ENCODE results near the gene FSTL5. TPM values are rescaled to one million over a fixed set of nuclear protein-coding genes. Genes with fewer than 3 reads are reported as not detected.

Gene FSTL5
- total RNA-seq, 5 donors from 2014 or later (not counting 1 experiment from before 2014, with no cell fraction given): not detected

DNA sequence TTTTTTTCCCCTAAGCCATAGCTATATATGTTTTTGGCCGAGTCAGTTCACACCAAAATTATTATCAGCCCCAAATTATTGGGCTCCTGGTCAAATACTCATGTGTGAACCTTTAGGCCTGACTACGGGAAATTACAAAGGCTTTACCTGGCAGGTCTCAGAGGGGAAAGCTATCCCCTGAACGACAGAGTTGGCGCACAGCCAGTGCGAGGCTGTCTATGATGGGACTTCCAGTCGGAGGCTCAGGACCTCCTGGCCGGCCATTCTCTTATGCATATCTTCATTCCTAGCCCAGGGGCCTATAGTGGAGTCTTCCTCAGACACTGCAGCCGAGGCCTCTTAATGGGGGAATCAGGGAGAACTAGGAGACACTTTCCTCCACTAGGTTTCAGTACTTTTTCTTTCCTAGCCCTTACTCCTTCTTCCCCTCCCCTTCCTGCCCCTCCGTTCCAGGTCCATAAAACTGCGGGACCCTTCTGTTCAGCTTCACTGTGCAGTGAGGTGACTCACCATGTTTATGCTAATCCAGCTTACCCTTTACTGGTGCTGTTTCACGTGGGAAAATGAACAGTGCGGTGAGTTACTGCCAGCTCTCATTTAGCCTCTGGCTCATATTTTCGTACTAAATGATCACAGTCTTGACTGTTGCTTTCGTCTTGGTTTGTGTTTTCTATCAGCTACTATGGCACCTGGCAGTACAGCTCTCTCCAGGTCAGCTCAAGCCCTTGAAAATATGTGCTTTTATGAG lies 533.9 kb downstream of the FSTL5 start:
- Histone ChIP-seq H3K4me1 (ENCODE audit: control insufficient read depth in 1 of 2, extremely low read depth in 1 of 2, insufficient read depth in 2 of 2, low read length in 2 of 2) (no peaks in the 10 kb centered on the region), H3K9me3 (no peaks in the 10 kb centered on the region), H3K36me3 (ENCODE audit: control insufficient read depth in 2 of 2, extremely low read depth in 1 of 2, insufficient read depth in 1 of 2, low read length in 1 of 2) (no peaks in the 10 kb centered on the region), H3K4me3 (ENCODE audit: control insufficient read depth in 1 of 2, extremely low read depth in 1 of 2, low read length in 1 of 2) (no peak overlapping the region), H3K27ac (ENCODE audit: low read length) (no peak overlapping the region), H3K27me3 (replicated peaks in 1 of 2; ENCODE audit: control insufficient read depth in 2 of 2, extremely low read depth in 1 of 2, insufficient read depth in 2 of 2, low read length in 1 of 2) (no peaks in the 10 kb centered on the region)
- Mint-ChIP-seq H3K36me3 (no peaks in the 10 kb centered on the region), H3K4me1 (no peaks in the 10 kb centered on the region), H3K9me3 (peaks cover 4 to 21% (median 14%) of the 10 kb centered on the region in 3 donors), H3K4me3 (no peak overlapping the region), H3K27me3 (no peaks in the 10 kb centered on the region), H3K27ac (no peak overlapping the region)
- ATAC-seq (replicated peaks in 1 of 4): no peak
- WGBS (ENCODE audit: insufficient coverage): 83% methylated on average over 10 of the region's 14 CpGs
- CTCF ChIA-PET: no interaction called here
- POLR2A ChIA-PET: no interaction called here
- DNase-seq: no peak

DNA sequence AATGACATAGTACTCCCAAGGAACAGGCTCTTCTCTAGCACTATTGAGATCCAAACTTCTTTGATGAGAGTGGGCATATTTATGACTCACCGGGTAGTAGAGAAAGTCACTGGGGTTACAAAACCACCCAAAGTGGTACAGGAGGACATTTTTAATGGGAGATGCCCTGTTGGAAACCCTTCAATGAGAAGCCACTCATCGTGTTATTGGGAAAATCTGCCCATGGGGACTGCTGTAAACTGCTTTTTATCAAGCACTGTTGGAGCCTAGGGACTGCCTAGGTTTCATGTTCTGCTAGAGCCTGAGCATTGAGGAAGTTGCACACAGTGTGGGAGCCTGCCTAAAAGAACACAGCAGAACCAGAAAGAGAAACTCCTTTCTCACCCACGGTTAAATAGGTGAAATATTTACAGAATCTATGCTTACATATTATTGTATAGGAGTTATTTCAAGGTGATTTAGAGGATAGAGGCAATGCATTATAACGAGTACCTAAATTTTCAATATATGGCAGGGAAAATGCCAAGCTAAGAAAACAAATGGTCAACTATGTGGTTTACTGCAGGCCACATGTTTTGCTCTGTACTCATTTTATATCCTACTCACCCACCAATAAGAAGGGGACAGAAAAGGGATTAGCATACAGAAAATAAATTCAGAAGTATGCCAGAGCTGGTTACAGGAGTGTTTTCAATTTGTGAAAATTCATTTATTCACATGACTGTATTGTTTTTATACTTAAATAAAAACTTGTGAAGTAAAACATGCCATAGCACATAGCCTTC lies 559.1 kb downstream of the FSTL5 start:
- ChIA-PET POLR2A (no interaction called here), CTCF (no interaction called here)
- no peaks in the 10 kb centered on the region for H3K4me1 ChIP-seq (ENCODE audit: control insufficient read depth in 1 of 2, extremely low read depth in 1 of 2, insufficient read depth in 2 of 2, low read length in 2 of 2)
- no peak overlapping the region for H3K27ac Mint-ChIP-seq
- H3K4me1 Mint-ChIP-seq: no peaks in the 10 kb centered on the region
- no peaks in the 10 kb centered on the region for H3K27me3 ChIP-seq (replicated peaks in 1 of 2; ENCODE audit: control insufficient read depth in 2 of 2, extremely low read depth in 1 of 2, insufficient read depth in 2 of 2, low read length in 1 of 2)
- H3K9me3 ChIP-seq: no peaks in the 10 kb centered on the region
- H3K4me3 Mint-ChIP-seq: no peak overlapping the region
- no peak overlapping the region for H3K27ac ChIP-seq (ENCODE audit: low read length)
- 31% methylated on average over 1 of the region's 4 CpGs for WGBS (ENCODE audit: insufficient coverage)
- ATAC-seq (replicated peaks in 1 of 4) (no peak), DNase-seq (no peak)
- H3K36me3 ChIP-seq (ENCODE audit: control insufficient read depth in 2 of 2, extremely low read depth in 1 of 2, insufficient read depth in 1 of 2, low read length in 1 of 2): no peaks in the 10 kb centered on the region
- no peaks in the 10 kb centered on the region for H3K27me3 Mint-ChIP-seq
- no peaks in the 10 kb centered on the region for H3K36me3 Mint-ChIP-seq
- no peak overlapping the region for H3K4me3 ChIP-seq (ENCODE audit: control insufficient read depth in 1 of 2, extremely low read depth in 1 of 2, low read length in 1 of 2)
- H3K9me3 Mint-ChIP-seq: peaks cover 8 to 15% (median 8%) of the 10 kb centered on the region in 3 donors

- Histone ChIP-seq H3K27ac (ENCODE audit: low read length) (no peak overlapping the region), H3K36me3 (ENCODE audit: control insufficient read depth in 2 of 2, extremely low read depth in 1 of 2, insufficient read depth in 1 of 2, low read length in 1 of 2) (no peaks in the 10 kb centered on the region), H3K4me1 (ENCODE audit: control insufficient read depth in 1 of 2, extremely low read depth in 1 of 2, insufficient read depth in 2 of 2, low read length in 2 of 2) (no peaks in the 10 kb centered on the region), H3K4me3 (ENCODE audit: control insufficient read depth in 1 of 2, extremely low read depth in 1 of 2, low read length in 1 of 2) (no peak overlapping the region), H3K9me3 (no peaks in the 10 kb centered on the region), H3K27me3 (replicated peaks in 1 of 2; ENCODE audit: control insufficient read depth in 2 of 2, extremely low read depth in 1 of 2, insufficient read depth in 2 of 2, low read length in 1 of 2) (no peaks in the 10 kb centered on the region)
- Mint-ChIP-seq H3K9me3 (peaks cover 11 to 15% (median 15%) of the 10 kb centered on the region in 3 donors), H3K4me1 (no peaks in the 10 kb centered on the region), H3K27me3 (no peaks in the 10 kb centered on the region), H3K27ac (no peak overlapping the region), H3K36me3 (no peaks in the 10 kb centered on the region), H3K4me3 (no peak overlapping the region)
- DNase-seq (no peak), ATAC-seq (replicated peaks in 1 of 4) (no peak)
- CTCF ChIA-PET: no interaction called here
- POLR2A ChIA-PET: no interaction called here
These were observed 562.8 kb downstream of the FSTL5 start for GRCh38 chr4:161601011-161601410.

DNA sequence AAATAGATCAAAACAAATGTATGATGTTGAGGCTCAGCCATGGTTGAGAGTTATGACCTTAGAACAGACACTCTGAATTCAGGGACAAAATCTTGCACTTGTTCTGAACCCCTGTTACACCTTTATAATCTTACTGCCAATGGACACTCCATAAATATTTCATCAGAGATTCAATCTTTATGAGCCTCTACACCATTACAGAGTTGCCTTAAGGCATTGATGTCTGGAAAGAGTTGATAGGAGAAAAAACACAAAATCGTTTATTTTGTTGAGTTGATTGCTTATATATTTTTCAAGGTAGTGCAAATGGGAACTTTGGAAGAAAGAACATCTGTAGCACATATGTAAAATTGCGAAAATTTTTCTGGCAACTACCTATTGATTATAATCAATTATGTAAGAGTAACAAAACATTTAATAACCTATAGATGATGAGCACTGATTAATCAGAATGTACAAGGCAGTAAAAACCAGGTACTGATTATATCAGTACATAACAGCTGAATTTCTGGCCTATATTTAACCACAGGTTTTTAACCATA lies 568.5 kb downstream of the FSTL5 start:
- H3K27me3 ChIP-seq (replicated peaks in 1 of 2; ENCODE audit: control insufficient read depth in 2 of 2, extremely low read depth in 1 of 2, insufficient read depth in 2 of 2, low read length in 1 of 2): no peaks in the 10 kb centered on the region
- ATAC-seq (replicated peaks in 1 of 4) (no peak), DNase-seq (no peak)
- Mint-ChIP-seq H3K27me3 (no peaks in the 10 kb centered on the region), H3K4me3 (no peak overlapping the region), H3K36me3 (no peaks in the 10 kb centered on the region), H3K4me1 (no peaks in the 10 kb centered on the region), H3K9me3 (peaks cover 8 to 22% (median 11%) of the 10 kb centered on the region in 3 donors), H3K27ac (no peak overlapping the region)
- no peaks in the 10 kb centered on the region for H3K9me3 ChIP-seq
- no CpG with 5 or more reads among the region's 2 CpGs for WGBS (ENCODE audit: insufficient coverage)
- ChIA-PET POLR2A (no interaction called here), CTCF (no interaction called here)
- no peak overlapping the region for H3K27ac ChIP-seq (ENCODE audit: low read length)
- no peaks in the 10 kb centered on the region for H3K36me3 ChIP-seq (ENCODE audit: control insufficient read depth in 2 of 2, extremely low read depth in 1 of 2, insufficient read depth in 1 of 2, low read length in 1 of 2)
- H3K4me1 ChIP-seq (ENCODE audit: control insufficient read depth in 1 of 2, extremely low read depth in 1 of 2, insufficient read depth in 2 of 2, low read length in 2 of 2): no peaks in the 10 kb centered on the region
- H3K4me3 ChIP-seq (ENCODE audit: control insufficient read depth in 1 of 2, extremely low read depth in 1 of 2, low read length in 1 of 2): no peak overlapping the region

- Histone ChIP-seq H3K36me3 (ENCODE audit: control insufficient read depth in 2 of 2, extremely low read depth in 1 of 2, insufficient read depth in 1 of 2, low read length in 1 of 2) (no peaks in the 10 kb centered on the region), H3K27ac (ENCODE audit: low read length) (no peak overlapping the region), H3K4me3 (ENCODE audit: control insufficient read depth in 1 of 2, extremely low read depth in 1 of 2, low read length in 1 of 2) (no peak overlapping the region), H3K4me1 (ENCODE audit: control insufficient read depth in 1 of 2, extremely low read depth in 1 of 2, insufficient read depth in 2 of 2, low read length in 2 of 2) (no peaks in the 10 kb centered on the region), H3K9me3 (no peaks in the 10 kb centered on the region), H3K27me3 (replicated peaks in 1 of 2; ENCODE audit: control insufficient read depth in 2 of 2, extremely low read depth in 1 of 2, insufficient read depth in 2 of 2, low read length in 1 of 2) (no peaks in the 10 kb centered on the region)
- H3K9me3 Mint-ChIP-seq: peaks cover 6 to 30% (median 10%) of the 10 kb centered on the region in 3 donors
- no peak overlapping the region for H3K4me3 Mint-ChIP-seq
- no peaks in the 10 kb centered on the region for H3K27me3 Mint-ChIP-seq
- POLR2A ChIA-PET: no interaction called here
- 63% methylated on average over 2 of the region's 6 CpGs for WGBS (ENCODE audit: insufficient coverage)
- DNase-seq (no peak), ATAC-seq (replicated peaks in 1 of 4) (no peak)
- no peaks in the 10 kb centered on the region for H3K4me1 Mint-ChIP-seq
- CTCF ChIA-PET: no interaction called here
- H3K27ac Mint-ChIP-seq: no peak overlapping the region
- no peaks in the 10 kb centered on the region for H3K36me3 Mint-ChIP-seq
These were observed 578.8 kb downstream of the FSTL5 start for GRCh38 chr4:161585011-161585410.

DNA sequence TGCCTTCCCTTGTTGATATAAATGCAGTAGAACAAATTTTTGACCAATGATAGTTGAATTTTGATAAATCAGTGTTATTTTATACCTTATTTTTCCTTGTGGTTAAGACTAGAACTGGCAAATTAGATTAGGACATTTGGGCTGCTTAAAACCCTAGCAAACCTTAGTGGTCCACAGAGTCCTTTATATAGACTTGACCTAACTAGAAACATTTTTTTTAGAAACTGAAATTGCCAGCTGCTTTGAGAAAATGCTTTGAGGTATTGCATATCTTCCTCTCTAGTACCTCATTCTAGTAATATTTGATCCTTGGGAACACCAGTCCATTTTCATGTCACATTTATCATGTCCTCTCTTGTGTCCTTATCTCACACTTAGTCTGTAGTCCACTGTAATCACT lies 580.3 kb downstream of the FSTL5 start:
- H3K9me3 ChIP-seq: no peaks in the 10 kb centered on the region
- ChIA-PET POLR2A (no interaction called here), CTCF (no interaction called here)
- peaks cover 5 to 25% (median 6%) of the 10 kb centered on the region in 3 donors for H3K9me3 Mint-ChIP-seq
- H3K27me3 Mint-ChIP-seq: no peaks in the 10 kb centered on the region
- H3K4me1 Mint-ChIP-seq: no peaks in the 10 kb centered on the region
- no peaks in the 10 kb centered on the region for H3K36me3 ChIP-seq (ENCODE audit: control insufficient read depth in 2 of 2, extremely low read depth in 1 of 2, insufficient read depth in 1 of 2, low read length in 1 of 2)
- H3K4me1 ChIP-seq (ENCODE audit: control insufficient read depth in 1 of 2, extremely low read depth in 1 of 2, insufficient read depth in 2 of 2, low read length in 2 of 2): no peaks in the 10 kb centered on the region
- no peaks in the 10 kb centered on the region for H3K27me3 ChIP-seq (replicated peaks in 1 of 2; ENCODE audit: control insufficient read depth in 2 of 2, extremely low read depth in 1 of 2, insufficient read depth in 2 of 2, low read length in 1 of 2)
- H3K36me3 Mint-ChIP-seq: no peaks in the 10 kb centered on the region
- no peak overlapping the region for H3K27ac Mint-ChIP-seq
- no peak overlapping the region for H3K4me3 Mint-ChIP-seq
- no peak overlapping the region for H3K27ac ChIP-seq (ENCODE audit: low read length)
- no peak overlapping the region for H3K4me3 ChIP-seq (ENCODE audit: control insufficient read depth in 1 of 2, extremely low read depth in 1 of 2, low read length in 1 of 2)
- no peak for ATAC-seq (replicated peaks in 1 of 4)
- DNase-seq: no peak

Measured in T-cell (primary cell).